Activated naive CD8-positive, alpha-beta T cell treated with anti-CD3 and anti-CD28 coated beads, Interleukin-2, amount 10 ng/mL, durations not matched to agents 7 days and 5 days (primary cell): Measurements from ENCODE around the gene AP3D1. TPM values are rescaled to one million over a fixed set of nuclear protein-coding genes. Genes with fewer than 3 reads are reported as not detected.

ENCODE experiments used
- ATAC-seq: fragments of 150-1000 bp; cut with Tn5 transposase; one replicate; pipeline ENCODE4 v1.10.0; 2021; ENCODE audit warnings: low read depth, moderate library complexity
- POLR2A ChIA-PET: fragments of 350-600 bp; sonication (Branson Sonifier 250); formaldehyde crosslinking; loops from one replicate; lab custom pipeline; 2021; ENCODE audit warnings: antibody characterized with exemption; lab: Charles Lee
- DNase-seq: peaks from one replicate; pipeline ENCODE4 v3.0.0; 2021
- H3K27ac Mint-ChIP-seq: one replicate; pipeline ENCODE4 v1.8.0; 2022; ENCODE audit warnings: mild to moderate bottlenecking, mixed read lengths
- H3K27me3 Mint-ChIP-seq: one replicate; pipeline ENCODE4 v1.8.0; 2022; ENCODE audit warnings: mild to moderate bottlenecking, moderate library complexity, mixed read lengths
- H3K36me3 Mint-ChIP-seq: one replicate; pipeline ENCODE4 v1.8.0; 2021; ENCODE audit warnings: mild to moderate bottlenecking, mixed read lengths
- H3K4me1 Mint-ChIP-seq: one replicate; pipeline ENCODE4 v1.8.0; 2021; ENCODE audit warnings: mixed read lengths
- H3K4me3 Mint-ChIP-seq: one replicate; pipeline ENCODE4 v1.8.0; 2022; ENCODE audit warnings: mild to moderate bottlenecking, moderate library complexity, mixed read lengths
- H3K9me3 Mint-ChIP-seq: one replicate; pipeline ENCODE4 v1.8.0; 2021; ENCODE audit warnings: mixed read lengths
- total RNA-seq, 2 experiments: library from RNA; stranded (reverse); gene quantifications; one replicate each; pipeline ENCODE4 v1.2.3, GENCODE V29; 2021

AP3D1 gene
- total RNA-seq, 2 experiments from 2014 or later, result 92.6 to 96.5 TPM

DNA sequence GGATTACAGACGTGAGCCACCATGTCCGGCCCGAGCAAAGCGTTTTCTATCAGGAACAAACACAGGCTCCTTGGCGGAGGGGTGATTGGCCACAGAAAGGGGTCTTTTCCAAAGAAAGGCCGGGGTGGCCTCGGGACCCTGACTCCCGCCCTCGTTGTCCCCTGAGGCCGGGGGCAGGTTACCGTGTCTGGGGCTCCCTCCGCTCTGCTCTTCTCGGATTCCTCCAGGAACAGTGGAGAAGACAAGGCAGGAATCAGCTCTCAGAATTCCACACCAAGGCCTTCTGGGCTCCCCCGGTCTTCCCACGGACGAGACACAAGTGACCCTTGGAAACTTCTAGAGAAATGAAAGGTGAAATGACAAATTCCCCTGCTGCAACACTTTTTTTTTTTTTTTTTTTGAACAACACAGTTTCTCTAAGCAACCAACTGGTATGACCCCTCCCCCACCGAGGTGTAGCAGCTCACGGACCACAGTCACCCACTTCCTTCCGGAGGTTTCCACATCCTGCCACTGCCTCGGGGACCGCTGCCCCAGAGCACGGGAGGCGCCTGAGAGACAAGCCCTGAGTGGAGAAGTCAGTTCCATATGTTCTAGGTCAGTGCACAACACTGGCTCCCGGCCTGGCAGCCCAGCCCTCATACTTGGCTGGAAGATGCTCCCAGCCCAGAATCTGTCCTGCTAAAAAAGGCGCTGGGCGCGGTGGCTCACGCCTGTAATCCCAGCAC lies 66.2 kb downstream of the AP3D1 start:
- peak overlapping the region; percentile 97 for H3K4me3 Mint-ChIP-seq
- peak; percentile 56 for ATAC-seq
- H3K9me3 Mint-ChIP-seq, result no peaks in the 10 kb centered on the region
- DNase-seq, result peak; percentile 93
- peaks cover 43% of the 10 kb centered on the region for H3K36me3 Mint-ChIP-seq
- H3K27ac Mint-ChIP-seq, result peak overlapping the region; percentile 99
- H3K4me1 Mint-ChIP-seq, result peaks cover 60% of the 10 kb centered on the region
- H3K27me3 Mint-ChIP-seq, result no peaks in the 10 kb centered on the region
- POLR2A ChIA-PET, result interaction anchor here (0.7 to 8.8 kb wide), 17 partner anchors 9 to 1101 kb away, joined by 3 to 180 read pairs (median 4); partner anchors contain the start of genes MKNK2, MOB3A and WDR18

- peak; percentile 49 for ATAC-seq
Observed at GRCh38 chr19:2083174-2083854, 68.1 kb downstream of the AP3D1 start.

GRCh38 chr19:2081873-2082810 lies 69.2 kb downstream of the AP3D1 start:
- ATAC-seq, result peak; percentile 37
- Mint-ChIP-seq H3K4me3 (peak overlapping the region; percentile 97), H3K36me3 (peaks cover 46% of the 10 kb centered on the region), H3K4me1 (peaks cover 42% of the 10 kb centered on the region), H3K9me3 (no peaks in the 10 kb centered on the region), H3K27me3 (no peaks in the 10 kb centered on the region), H3K27ac (peak overlapping the region; percentile 99)
- peak; percentile 66 for DNase-seq
- POLR2A ChIA-PET, result interaction anchor here (0.5 to 8.8 kb wide), 16 partner anchors 8 to 518 kb away, joined by 3 to 180 read pairs (median 4); partner anchors contain the start of genes ABHD17A, IZUMO4, MKNK2 and MOB3A

More at GRCh38 chr19:2083174-2083854, 68.1 kb downstream of the AP3D1 start:
- Mint-ChIP-seq H3K27ac (peak overlapping the region; percentile 99), H3K4me3 (peak overlapping the region; percentile 97), H3K27me3 (no peaks in the 10 kb centered on the region), H3K9me3 (no peaks in the 10 kb centered on the region), H3K4me1 (peaks cover 53% of the 10 kb centered on the region), H3K36me3 (peaks cover 46% of the 10 kb centered on the region)
- peak; percentile 72 for DNase-seq
- POLR2A ChIA-PET, result interaction anchor here (0.7 to 8.8 kb wide), 14 partner anchors 9 to 198 kb away, joined by 3 to 180 read pairs (median 6); partner anchors contain the start of genes ABHD17A, IZUMO4, MKNK2 and MOB3A

DNA sequence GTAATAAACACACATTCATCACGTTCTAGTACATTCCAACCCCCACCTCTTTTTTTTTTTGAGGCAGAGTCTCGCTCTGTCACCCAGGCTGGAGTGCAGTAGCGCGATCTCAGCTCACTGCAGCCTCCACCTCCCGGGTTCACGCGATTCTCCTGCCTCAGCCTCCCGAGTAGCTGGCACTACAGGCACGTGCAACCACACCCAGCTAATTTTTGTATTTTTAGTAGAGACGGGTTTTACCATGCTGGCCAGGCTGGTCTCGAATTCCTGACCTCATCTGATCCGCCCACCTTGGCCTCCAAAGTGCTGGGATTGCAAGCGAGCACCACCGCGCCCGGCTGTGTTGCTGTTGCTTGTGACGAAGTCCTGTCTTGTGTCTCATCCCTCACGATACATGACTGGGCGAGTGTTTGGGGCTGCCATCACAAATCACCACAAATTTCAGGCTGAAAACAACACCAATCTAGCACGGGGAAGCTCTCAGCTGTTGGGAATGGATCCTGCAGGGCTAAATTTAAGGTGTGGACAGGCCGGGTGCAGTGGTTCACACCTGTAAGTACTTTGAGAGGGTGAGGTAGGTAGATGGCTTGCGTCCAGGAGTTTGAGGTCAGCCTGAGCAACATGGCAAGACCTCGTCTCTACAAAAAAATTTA lies 70.9 kb downstream of the AP3D1 start:
- Mint-ChIP-seq H3K9me3 (no peaks in the 10 kb centered on the region), H3K27ac (peak overlapping the region; percentile 99), H3K27me3 (no peaks in the 10 kb centered on the region), H3K4me1 (peaks cover 31% of the 10 kb centered on the region), H3K36me3 (peaks cover 44% of the 10 kb centered on the region), H3K4me3 (peak overlapping the region; percentile 97)
- POLR2A ChIA-PET, result interaction anchor here (0.6 to 8.8 kb wide), 3 partner anchors 13 to 178 kb away, joined by 3 to 180 read pairs (median 3); partner anchors contain the start of gene MOB3A
- ATAC-seq (no peak), DNase-seq (no peak)

- Mint-ChIP-seq H3K4me3 (peak overlapping the region; percentile 97), H3K36me3 (peaks cover 40% of the 10 kb centered on the region), H3K4me1 (peaks cover 27% of the 10 kb centered on the region), H3K27ac (peak overlapping the region; percentile 99), H3K27me3 (no peaks in the 10 kb centered on the region), H3K9me3 (no peaks in the 10 kb centered on the region)
- DNase-seq, result no peak
- POLR2A ChIA-PET, result interaction anchor here (8.8 kb wide), 1 partner anchor 14 kb away, joined by 180 read pairs; the partner anchor contains the start of gene MOB3A
- no peak for ATAC-seq
Observed at GRCh38 chr19:2079865-2080301, 71.5 kb downstream of the AP3D1 start.

- Mint-ChIP-seq H3K36me3 (peaks cover 35% of the 10 kb centered on the region), H3K27me3 (no peaks in the 10 kb centered on the region), H3K27ac (peak overlapping the region; percentile 99), H3K9me3 (no peaks in the 10 kb centered on the region), H3K4me1 (peaks cover 28% of the 10 kb centered on the region), H3K4me3 (peak overlapping the region; percentile 97)
- DNase-seq (no peak), ATAC-seq (no peak)
- POLR2A ChIA-PET, result interaction anchor here (8.8 kb wide), 1 partner anchor 14 kb away, joined by 180 read pairs; the partner anchor contains the start of gene MOB3A
Observed at GRCh38 chr19:2079076-2079864, 72.1 kb downstream of the AP3D1 start.

DNA sequence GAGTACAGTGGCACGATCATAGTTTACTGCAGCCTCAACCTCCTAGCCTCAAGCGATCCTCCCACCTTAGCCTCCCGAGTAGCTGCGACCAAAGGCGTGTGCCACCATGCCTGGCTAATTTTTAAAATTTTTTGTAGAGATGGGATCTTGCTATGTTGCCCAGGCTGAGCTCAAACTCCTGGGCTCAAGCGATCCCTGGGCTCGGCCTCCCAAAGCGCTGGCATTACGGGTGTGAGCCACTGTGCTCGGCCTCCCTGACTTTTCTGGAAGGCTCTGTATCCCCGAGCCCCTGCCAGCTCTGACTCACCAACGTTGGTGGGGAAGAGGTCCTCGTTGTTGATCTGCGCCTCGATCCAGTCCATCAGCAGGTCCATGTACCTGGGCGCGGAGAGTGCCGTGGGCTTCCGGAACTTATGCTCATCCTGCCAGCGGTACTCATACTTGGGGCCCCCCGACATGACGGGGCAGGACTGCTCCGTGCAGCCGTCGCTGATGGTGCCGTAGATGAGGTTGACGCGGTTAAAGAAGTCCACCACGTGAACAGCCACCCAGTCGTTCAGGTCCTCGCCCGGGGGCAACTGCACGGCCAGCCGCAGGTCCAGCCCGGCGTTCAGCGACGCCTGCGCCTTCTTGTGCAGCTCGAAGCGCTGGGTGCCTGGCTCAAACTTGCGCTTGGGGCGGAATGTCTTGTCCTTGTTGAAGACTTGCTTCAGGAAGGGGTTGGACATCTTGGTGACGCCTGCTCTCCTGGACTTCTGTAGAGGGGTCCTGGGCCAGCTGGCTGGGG lies 73.3 kb downstream of the AP3D1 start:
- no peak overlapping the region for H3K4me3 Mint-ChIP-seq

GRCh38 chr19:2077398-2077797 lies 74.0 kb downstream of the AP3D1 start:
- no peak overlapping the region for H3K27ac Mint-ChIP-seq
- no peak for DNase-seq
- no peak for ATAC-seq
- peaks cover 28% of the 10 kb centered on the region for H3K36me3 Mint-ChIP-seq
- POLR2A ChIA-PET, result interaction anchor here (0.7 to 2.3 kb wide), 3 partner anchors 15 to 96 kb away, joined by 3 to 7 read pairs (median 4); no protein-coding TSS in a partner anchor
- H3K27me3 Mint-ChIP-seq, result no peaks in the 10 kb centered on the region
- H3K9me3 Mint-ChIP-seq, result no peaks in the 10 kb centered on the region
- H3K4me3 Mint-ChIP-seq, result no peak overlapping the region
- H3K4me1 Mint-ChIP-seq, result peaks cover 26% of the 10 kb centered on the region

More for the DNA sequence above, 73.3 kb downstream of the AP3D1 start:
- DNase-seq (no peak), ATAC-seq (no peak)
- H3K9me3 Mint-ChIP-seq, result no peaks in the 10 kb centered on the region
- peaks cover 28% of the 10 kb centered on the region for H3K4me1 Mint-ChIP-seq
- POLR2A ChIA-PET, result interaction anchor here (0.7 to 1.8 kb wide), 2 partner anchors 16 to 96 kb away, joined by 3 to 4 read pairs; no protein-coding TSS in a partner anchor
- no peak overlapping the region for H3K27ac Mint-ChIP-seq
- peaks cover 31% of the 10 kb centered on the region for H3K36me3 Mint-ChIP-seq
- H3K27me3 Mint-ChIP-seq, result no peaks in the 10 kb centered on the region

GRCh38 chr19:2076526-2076944 lies 74.8 kb downstream of the AP3D1 start:
- Mint-ChIP-seq H3K36me3 (peaks cover 28% of the 10 kb centered on the region), H3K9me3 (no peaks in the 10 kb centered on the region), H3K27me3 (no peaks in the 10 kb centered on the region), H3K4me1 (peaks cover 24% of the 10 kb centered on the region), H3K27ac (no peak overlapping the region), H3K4me3 (no peak overlapping the region)
- DNase-seq, result no peak
- POLR2A ChIA-PET, result interaction anchor here (0.6 to 2.3 kb wide), 3 partner anchors 8 to 32 kb away, joined by 3 to 7 read pairs (median 5); no protein-coding TSS in a partner anchor
- no peak for ATAC-seq

DNA sequence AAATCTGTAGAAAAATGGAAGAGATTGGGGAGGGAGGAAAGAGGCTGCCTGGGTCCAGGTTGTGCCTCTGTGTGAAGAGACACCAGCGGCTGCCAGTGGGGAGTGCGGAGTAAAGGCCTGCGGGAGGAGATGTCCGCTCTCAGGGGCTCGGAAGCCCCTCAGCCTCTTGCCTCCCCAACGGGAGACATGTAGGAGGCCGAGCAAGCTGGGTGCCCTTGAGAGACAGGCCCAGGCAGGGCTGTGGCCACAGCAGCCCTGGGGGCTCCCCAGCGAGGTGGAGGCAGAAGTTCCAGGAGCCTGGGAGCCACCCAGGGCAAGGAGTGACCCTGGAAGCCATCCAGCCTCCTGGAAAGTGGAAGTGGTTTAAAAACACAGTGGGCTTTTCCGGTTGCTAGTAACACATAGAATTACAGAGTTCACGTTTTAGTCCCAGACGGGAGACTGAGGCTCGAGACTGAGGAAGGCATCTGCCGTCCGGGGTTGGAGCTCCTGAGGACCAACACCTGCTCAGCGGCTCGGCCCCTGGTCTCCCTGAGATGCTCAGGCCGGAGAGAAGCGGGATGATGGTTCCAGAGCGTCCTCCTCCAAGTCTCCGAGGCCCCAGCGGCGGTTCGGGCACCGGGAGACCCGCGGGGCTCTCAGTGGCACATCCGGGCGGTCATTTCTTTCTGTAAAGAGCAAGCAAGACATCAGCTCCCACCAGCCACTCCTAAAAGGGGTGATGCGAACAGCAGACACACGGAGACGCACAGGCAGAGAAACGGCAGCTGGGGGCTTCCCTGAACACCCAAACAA lies 78.4 kb downstream of the AP3D1 start:
- DNase-seq, result no peak
- no peaks in the 10 kb centered on the region for H3K9me3 Mint-ChIP-seq
- no peak for ATAC-seq
- peak overlapping the region; percentile 62 for H3K27ac Mint-ChIP-seq
- no peaks in the 10 kb centered on the region for H3K27me3 Mint-ChIP-seq
- no peak overlapping the region for H3K4me3 Mint-ChIP-seq
- H3K4me1 Mint-ChIP-seq, result peaks cover 15% of the 10 kb centered on the region
- POLR2A ChIA-PET, result interaction anchor here (1.0 to 1.4 kb wide), 2 partner anchors 10 to 21 kb away, joined by 3 read pairs; no protein-coding TSS in a partner anchor
- H3K36me3 Mint-ChIP-seq, result peaks cover 23% of the 10 kb centered on the region
